NCI-H1694 (cell line): Measurements from ENCODE around the gene PHLPP1.

Experiments used
- DNase-seq: peaks from one replicate; lab custom pipeline; 2025; lab: John Stamatoyannopoulos, UW

Gene PHLPP1

DNA sequence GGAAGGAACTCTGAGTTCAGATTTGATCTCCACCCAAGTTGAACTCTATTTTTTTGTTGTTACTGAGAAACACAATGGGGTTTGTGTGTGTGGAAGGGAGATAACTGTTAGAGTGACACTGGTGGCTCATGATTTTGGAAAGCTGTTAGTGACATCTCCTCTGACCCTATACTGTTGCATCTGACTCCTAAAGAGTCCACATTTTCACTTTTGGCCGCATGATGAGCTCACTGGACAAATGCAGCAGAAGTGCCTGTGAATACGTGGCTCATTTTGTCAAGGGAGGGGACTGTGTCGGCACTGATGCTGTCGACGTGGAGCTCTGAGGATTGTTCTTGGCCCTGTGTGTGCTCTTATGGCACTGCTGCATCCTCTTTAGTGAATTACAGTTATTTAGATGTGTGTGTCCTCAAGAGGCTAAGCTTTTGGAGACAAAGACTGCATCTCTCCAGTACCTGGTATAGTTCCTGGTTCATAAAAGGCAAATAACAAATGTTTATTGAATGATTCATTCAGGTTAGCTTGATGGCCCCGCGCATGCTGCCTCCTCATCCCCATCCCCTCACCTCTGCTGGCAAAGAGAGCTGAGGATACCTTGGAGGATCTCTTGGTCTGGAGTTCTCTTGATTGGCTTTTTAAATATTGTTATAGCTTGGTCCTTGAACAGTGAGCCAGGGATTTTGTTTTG is 135.4 kb downstream of the PHLPP1 start:
- DNase-seq, result no peak

GRCh38 chr18:62852851-62853250 is 137.5 kb downstream of the PHLPP1 start:
- no peak for DNase-seq

- no peak for DNase-seq
Measured at GRCh38 chr18:62856294-62856693, 141.0 kb downstream of the PHLPP1 start.

- DNase-seq, result no peak
Measured at GRCh38 chr18:62857263-62857976, 142.1 kb downstream of the PHLPP1 start.

DNA sequence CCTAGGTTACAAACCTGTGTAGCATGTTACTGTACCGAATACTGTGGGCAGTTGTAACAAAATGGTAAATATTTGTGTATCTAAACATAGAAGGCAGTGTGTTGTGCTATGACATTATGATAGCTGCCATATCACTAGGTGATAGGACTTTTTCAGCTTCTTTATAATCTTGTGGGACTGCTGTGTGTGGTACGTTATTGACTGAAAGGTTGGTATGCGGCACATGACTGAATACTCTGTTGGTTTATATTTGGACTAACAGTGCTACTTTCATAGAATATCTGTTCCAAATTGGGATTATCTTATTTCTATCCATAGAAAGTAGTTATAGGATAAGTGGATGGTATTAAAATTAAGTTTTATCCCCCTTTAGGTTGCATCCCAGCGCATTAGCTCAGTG is 144.7 kb downstream of the PHLPP1 start:
- DNase-seq, result no peak

DNA sequence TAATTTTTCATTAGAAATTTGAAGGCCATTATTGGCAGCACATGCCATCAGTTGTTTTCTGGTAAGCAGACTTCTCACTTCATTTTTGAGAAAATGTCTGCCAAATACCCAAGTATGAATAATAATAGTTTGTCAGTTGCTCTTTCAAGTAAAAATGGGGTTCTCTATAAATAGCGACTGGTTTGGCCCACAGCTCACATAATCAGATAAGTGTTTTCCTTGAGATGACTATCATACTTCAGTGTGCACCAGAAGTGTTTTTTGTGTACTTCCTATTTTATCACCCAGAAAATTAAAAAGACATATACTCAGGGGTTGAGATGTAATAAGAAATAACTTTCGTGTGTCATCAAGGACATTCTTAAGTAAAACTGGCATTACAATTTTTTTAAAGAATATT is 147.1 kb downstream of the PHLPP1 start:
- no peak for DNase-seq

DNA sequence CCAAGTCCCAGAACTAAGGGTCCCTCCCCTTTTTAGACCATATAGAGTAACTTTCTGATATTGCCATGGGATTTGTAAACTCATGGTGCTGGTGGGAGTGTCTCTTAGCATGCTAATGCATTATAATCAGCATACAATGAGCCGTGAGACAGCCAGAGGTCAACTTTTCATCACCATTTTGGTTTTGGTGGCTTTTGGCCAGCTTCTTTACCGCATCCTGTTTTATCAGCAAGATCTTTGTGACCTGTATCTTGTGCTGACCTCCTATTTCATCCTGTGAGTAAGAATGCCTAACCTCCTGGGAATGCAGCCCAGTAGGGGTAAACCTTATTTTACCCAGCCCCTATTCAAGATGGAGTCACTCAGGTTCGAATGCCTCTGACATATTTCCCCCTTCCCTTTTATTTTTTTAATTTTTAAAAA is 148.2 kb downstream of the PHLPP1 start:
- DNase-seq, result no peak

DNA sequence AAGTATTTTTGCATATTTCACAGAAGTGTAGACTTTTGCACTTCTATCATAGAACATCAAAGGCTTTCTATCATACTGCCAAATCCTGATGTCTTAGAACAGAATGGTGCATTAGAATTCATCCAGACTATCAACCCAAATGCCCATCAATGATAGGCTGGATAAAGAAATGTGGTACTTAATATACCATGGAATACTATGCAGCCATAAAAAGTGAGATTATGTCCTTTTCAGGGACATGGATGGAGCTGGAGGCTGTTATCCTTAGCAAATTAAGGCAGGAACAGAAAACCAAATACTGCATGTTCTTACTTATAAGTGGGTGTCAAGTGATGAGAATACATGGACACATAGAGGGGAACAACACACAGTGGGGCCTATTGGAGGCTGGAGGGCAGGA is 150.2 kb downstream of the PHLPP1 start:
- no peak for DNase-seq

DNA sequence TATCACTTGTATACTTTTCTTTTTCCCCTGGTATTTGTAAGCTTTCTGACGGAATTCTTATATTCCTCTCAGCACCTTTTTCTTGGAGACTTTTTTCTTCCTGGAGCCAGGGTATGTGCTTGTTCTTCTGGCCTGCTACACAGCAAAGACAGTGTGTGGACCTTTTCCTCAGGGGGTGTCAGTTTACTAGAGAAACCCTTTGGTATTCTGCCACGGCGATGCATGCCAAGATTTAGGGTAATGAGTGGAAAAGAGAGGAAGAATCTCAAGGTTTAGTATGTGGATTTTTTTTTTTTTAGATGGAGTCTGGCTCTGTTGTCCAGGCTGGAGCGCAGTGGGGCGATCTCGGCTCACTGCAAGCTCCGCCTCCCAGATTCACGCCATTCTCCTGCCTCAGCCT is 152.2 kb downstream of the PHLPP1 start:
- no peak for DNase-seq

DNA sequence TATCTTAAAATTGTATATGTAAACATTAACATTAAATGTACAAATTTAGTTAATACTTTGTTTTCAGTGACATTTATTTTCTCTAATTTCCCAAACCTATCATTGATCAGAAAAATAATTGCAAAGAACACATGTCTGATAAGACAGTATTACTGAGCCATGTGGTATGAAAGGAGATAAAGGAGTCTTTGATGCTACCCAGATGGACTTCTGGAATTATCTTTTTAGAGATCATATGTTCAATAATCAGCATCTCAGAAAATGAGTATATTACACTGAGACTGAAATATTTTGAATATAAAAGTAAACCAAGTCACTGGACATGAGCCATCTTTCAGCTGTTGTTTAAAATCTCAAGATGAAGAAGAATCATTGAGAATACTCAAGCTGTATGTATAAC is 153.3 kb downstream of the PHLPP1 start:
- no peak for DNase-seq

- DNase-seq, result no peak
Measured at GRCh38 chr18:62870643-62871042, 155.3 kb downstream of the PHLPP1 start.

- no peak for DNase-seq
Measured at GRCh38 chr18:62875323-62875722, 160.0 kb downstream of the PHLPP1 start.

- DNase-seq, result no peak
Measured at GRCh38 chr18:62876111-62876510, 160.8 kb downstream of the PHLPP1 start.

DNA sequence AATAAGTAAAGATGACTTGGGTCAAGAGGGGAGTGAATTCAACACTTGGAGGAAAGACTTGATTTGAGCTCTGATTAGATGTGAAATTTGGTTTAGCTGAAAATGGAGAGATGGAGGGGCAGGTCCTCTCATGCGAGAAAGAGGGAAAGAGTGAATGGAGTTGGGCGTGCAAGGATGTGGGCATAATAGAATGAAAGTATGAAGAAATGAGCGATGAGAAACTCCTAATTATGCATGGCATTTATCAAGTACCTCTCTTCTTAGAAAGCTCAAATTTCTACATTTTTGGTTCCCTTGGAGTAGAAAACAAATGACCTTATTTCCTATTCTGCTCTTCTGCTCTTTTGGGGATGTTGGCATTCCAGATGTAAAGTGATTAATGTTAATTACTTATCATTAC is 161.5 kb downstream of the PHLPP1 start:
- no peak for DNase-seq

DNA sequence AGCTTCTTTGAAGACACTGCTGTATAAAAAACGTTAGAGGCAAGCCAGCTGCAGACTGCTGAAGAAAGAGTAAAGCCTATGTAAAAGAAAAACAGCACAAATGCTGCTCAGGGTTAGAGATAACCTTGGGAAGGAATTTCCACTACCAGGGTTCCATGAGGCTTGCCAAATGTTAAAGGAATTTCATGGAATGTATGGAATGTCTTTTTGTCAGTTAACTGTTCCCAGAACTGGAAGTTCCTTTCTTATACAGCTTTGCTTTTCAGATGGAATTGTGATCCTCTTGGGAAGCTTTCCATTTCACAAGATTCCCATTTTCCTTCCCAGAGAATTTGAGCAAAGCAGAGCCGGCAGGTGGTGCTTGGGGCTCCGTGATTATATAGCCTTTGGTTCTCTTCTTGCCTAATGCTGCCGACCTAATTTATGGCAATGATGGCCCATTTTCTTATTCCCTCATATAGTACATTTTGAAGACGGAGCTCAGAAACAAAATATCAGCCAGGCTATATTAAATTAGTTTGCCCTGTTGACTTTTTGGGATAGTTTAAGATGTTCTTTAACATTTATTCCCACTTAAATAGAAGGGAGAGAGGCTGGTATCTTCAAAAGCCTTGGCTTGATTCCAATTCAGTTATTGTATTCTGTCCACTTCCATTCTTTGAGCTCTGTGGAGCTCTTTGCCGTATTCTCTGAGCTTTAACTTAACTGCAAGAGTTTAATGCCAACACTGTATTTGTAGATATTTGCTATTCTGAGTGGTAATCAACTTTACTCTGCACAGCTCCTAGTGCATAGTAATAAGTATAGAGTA is 162.3 kb downstream of the PHLPP1 start:
- no peak for DNase-seq

DNA sequence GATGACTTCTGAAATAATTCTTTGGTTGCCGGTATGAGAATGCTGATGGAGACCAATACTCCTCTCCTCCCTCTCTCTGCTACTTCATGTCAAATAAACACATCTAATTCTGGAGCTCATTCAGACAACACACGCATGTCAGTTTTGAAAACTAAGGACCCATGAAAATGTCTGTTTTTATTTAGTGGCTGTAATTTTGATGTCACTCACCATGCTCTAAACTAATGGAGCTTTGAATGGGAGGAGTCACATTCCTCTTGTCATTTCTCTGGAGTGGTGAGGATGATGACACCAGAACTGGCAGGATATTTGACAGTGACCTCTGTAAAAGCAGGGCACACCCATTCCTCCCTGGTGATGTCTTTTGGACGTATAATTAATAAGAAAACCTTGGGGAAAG is 163.0 kb downstream of the PHLPP1 start:
- DNase-seq, result no peak

DNA sequence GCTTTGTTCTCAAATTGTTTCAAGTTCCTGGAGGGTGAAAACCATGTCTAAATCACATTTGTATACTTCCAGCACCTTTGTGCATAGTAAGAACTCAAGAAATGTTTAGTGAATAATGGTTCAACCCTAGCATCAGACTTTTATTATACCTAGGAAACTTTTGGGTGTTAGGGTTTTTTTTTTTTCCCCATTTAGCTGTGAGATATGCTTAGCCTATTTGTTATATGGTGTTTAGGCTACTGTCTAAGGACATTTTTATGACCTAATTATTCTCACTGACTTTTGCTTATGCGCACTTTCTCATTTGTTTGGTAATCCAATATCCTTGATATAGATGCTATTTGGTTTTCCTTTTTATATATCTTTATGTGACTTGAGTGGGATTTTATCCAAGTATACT is 164.7 kb downstream of the PHLPP1 start:
- no peak for DNase-seq

GRCh38 chr18:62880673-62881364 is 165.5 kb downstream of the PHLPP1 start:
- no peak for DNase-seq

GRCh38 chr18:62881509-62882016 is 166.2 kb downstream of the PHLPP1 start:
- no peak for DNase-seq

DNA sequence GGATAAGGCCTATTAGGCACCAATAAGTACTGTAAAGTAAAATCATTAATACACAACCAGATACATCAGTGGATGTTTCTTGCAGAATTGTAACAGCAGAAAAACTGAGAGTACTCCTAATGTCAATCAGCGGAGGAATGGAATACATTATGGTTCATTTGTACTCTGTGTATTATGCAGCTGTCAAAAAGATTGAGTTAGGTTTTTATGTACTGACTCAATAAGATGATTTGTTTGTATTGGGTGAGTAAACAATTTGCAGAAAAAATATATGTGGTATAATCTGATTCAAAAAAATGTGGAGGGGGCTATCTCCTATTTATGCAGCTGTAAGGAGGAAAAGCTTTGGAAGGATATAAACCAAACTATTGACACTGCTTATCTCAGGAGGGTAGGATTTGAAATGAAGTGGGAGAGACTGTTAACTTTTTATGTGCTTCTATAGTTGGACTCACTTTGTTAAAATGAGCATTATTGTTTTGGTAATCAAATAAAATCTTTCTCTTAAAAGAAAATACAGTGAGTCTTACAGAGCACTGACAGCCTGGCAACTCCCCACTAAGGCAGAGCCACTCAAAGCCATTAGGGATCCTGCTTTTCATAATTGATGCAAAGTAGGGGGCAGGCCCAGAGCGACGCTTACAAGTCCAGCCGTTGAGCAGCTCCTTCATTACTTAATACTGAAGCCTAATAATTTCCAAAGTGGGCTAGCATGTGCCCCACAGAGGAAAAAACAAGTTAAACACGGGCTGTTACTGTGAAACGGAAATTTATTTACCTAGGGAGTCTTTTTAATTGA is 168.8 kb downstream of the PHLPP1 start:
- DNase-seq, result no peak

DNA sequence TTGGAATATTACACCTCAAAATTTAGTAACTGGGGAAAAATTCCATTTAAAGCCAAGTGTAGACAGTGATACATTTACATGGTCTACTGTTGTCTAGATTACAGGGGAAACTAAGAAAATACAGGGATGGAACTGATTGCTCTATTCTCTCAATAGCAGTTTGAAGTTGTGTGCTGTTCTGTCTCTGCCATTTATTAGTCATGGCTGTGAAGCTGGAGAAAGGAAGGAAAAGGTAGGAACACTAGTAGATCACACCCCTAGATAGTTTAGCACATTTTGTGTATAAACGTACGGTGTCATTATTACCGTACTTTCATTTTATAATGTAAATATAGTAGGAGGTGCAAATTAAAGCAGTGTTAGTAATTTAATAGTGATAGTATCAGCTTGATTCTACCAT is 170.5 kb downstream of the PHLPP1 start:
- DNase-seq, result no peak
